Left kidney (tissue), 8 donors: ENCODE results near the gene EID3. TPM values are rescaled to one million over a fixed set of nuclear protein-coding genes. Genes with fewer than 3 reads are reported as not detected.
"Not testable (repeated sequence)": the region's sequence is repeated elsewhere in the genome, so short reads cannot be mapped to it uniquely, and the experiment has no call there.

Experiments
- DNase-seq: peaks from one replicate; pipeline ENCODE4 v3.0.0-alpha.2; 2013
- long read RNA-seq, 8 donors: transcript quantifications; one replicate each; lab custom pipeline, GENCODE V29; 2026
- polyA plus RNA-seq: library from polyadenylated mRNA; unstranded; fragments of 120-200 nt; gene quantifications from one replicate; pipeline ENCODE4 v1.2.1, GENCODE V29; 2013; ENCODE audit not compliant: insufficient read length

The EID3 gene
- polyA plus RNA-seq: 3.9 TPM
- long read RNA-seq, donor 1, partial matches to known transcripts: 0 of 4 reads
- long read RNA-seq, donor 1, other reads (novel, unspliced or antisense): 0 of 4 reads
- long read RNA-seq, donor 2, partial matches to known transcripts: 0 of 2 reads
- long read RNA-seq, donor 2, other reads (novel, unspliced or antisense): 0 of 2 reads
- long read RNA-seq, donor 3, partial matches to known transcripts: 0 of 4 reads
- long read RNA-seq, donor 3, other reads (novel, unspliced or antisense): 0 of 4 reads
- long read RNA-seq, donor 4, partial matches to known transcripts: 0 of 1 reads
- long read RNA-seq, donor 4, other reads (novel, unspliced or antisense): 0 of 1 reads
- long read RNA-seq, donor 5, transcript EID3-201 (1 exons, 1,467 nt): major isoform, 7 of 7 reads
- long read RNA-seq, donor 5, partial matches to known transcripts: 0 of 7 reads
- long read RNA-seq, donor 5, other reads (novel, unspliced or antisense): 0 of 7 reads
- long read RNA-seq, donor 6, partial matches to known transcripts: 0 of 2 reads
- long read RNA-seq, donor 6, other reads (novel, unspliced or antisense): 0 of 2 reads
- long read RNA-seq, donor 7, partial matches to known transcripts: 0 of 4 reads
- long read RNA-seq, donor 7, other reads (novel, unspliced or antisense): 0 of 4 reads
- long read RNA-seq, donor 8, partial matches to known transcripts: 0 of 1 reads
- long read RNA-seq, donor 8, other reads (novel, unspliced or antisense): 0 of 1 reads

DNA sequence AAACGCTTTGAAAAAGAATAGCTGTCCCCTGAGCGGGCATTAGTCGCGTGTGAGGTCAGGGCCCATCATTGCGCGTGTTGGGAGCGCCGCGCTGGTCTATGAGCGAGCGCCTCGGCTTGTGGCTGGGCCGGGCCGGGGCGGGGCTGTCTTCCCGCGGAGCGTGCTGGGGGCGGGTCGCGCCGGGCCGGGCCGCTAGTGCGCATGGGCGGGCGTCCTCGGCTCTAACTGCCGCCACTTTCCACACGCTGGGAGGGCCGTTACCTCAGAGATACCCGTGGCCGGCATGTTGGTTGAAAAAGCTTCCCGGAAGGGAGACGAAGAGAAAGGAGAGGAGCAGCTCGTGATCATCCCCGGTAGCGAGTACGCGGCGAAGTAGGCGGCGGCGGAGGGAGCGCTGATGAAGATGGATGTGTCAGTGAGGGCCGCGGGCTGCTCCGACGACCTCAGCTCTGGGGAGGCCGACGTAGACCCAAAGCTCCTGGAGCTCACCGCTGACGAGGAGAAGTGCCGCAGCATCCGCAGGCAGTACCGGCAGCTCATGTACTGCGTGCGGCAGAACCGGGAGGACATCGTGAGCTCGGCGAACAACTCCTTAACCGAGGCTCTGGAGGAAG, at the start of gene EID3:
TSS of gene EID3 (plus strand) at position 202 of the 614 bp plus-strand sequence. CDS start at position 398, 196 bp downstream.
- DNase-seq: peak; percentile 84

DNA sequence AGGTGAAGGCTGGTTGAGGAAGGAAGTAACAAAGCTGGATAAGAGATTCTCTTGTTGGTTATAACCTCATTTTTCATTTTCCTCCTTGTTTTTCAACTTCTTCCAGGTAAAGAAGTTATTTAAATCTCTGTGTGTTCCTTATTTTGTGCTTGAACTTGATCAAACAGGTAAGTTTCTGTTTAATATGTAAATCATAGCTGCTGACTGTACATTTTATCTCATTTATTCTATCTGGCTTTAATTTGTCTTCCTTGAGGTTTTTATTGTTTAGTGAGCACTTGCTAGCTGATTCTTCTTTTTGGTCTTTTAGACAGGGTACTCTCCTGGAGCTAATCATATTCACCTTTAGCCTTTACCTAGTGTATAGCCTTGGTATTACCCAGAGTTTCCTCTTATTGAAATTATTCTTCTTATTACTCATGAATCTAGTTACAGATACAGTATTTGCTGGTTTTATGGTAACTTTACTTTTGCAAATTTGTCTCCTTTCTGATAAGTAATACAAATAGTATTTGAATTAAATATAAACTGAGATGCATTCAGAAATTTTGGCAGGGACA, 45.5 kb upstream of the EID3 start:
- no peak for DNase-seq

DNA sequence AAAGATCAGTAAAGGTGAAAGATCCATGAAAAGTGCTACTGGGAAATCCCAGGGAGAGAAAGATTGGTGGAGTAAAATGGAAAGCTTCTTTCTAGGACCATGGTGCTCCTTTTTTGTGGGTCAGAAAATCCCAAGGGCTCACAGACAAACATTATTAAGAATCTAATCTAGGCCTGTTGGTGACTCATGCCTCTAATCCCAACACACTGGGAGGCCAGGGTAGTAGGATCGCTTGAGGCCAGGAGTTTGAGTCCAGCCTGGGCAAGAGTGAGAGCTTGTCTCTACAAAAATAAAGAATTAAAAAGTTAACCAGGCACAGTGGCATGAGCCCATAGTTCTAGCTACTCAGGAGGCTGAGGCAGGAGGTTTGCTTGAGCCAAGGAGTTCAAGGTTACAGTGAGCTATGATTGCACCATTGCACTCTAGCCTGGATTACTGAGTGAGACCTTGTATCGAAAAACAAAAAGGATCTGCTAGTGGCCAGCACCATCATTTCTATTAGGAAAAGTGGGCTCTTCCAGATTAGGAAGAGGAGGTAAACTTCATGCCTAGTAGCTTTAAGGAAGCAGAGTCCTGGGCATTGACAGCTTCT, 45.0 kb upstream of the EID3 start:
- no peak for DNase-seq

DNA sequence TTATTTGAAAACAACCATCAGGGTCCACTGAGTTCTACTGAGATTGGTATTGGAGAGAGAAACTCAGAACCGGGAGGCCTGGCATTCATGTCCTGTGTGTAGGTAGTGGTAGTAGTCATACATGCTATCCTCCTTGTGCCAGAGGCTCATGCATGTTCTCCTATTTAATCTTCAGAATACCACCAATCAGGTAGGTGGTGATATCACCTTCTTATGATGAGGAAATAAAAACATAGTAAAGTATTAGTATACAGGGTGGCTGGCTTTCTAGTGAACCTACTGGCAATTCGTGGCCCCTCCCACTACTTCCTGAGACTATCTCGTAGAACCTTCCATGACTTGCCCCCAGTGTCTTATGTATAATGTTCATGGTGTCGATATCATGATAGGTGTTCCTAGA, 40.5 kb upstream of the EID3 start:
- DNase-seq: no peak

DNA sequence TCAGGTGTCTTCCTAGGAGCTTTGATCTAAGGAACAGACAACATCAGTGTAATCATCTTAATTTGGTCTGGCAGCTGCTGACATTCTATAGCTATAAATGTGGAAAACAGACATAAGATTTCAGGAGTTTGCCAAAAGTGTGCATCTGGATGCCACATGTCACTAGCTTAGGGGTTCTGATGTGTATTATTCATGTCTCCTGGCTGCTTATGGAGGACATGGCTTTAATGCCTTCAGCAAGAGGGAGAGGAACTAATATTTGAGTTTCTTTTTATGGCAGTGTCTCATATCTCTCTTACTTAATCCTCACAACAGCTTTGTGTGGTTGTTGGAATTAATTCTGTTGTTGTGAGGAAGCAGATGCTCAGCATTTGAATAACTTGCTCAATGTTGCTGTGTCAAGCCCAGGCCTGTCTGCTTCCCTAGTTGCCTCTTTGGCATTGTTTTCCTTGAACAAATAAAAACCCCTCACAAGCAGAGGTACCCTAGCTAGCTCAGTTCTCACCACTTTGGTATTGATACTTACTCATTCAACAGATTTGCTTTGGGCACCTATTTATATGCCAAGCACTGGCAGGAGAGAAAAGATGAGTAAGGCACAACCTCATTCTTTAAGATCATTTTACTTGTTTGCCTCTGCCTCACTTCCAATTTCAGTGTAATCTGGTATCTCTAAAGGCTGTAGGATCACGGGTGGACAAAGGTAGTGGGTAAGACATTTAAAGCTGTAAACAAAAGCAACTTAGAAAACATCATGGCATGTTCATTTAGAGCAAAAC, 39.8 kb upstream of the EID3 start:
- DNase-seq: no peak

DNA sequence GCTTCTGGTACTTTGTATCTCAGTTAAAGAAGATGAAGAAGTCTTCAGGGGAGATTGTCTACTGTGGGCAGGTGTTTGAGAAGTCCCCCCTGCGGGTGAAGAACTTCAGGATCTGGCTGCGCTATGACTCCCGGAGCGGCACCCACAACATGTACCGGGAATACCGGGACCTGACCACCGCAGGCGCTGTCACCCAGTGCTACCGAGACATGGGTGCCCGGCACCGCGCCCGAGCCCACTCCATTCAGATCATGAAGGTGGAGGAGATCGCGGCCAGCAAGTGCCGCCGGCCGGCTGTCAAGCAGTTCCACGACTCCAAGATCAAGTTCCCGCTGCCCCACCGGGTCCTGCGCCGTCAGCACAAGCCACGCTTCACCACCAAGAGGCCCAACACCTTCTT, 38.1 kb upstream of the EID3 start:
- not testable (repeated sequence) for DNase-seq

DNA sequence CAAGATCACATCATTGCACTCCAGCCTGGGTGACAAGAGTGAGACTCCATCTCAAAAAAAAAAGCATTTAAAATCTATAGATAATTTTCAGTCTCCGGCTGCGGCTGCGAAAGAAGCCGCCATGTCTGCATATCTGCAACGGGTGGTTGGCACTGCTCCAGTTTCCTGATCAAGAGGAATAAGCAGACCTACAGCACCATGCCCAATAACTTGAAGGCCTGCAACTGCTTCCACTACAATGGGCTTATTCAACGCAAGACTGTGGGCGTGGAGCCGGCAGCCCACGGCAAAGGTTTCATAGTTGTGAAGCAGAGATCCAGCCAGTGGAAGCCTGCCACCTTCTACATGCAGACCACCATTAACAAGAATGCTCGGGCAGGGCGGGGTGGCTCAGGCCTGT, 30.6 kb upstream of the EID3 start:
- no peak for DNase-seq

DNA sequence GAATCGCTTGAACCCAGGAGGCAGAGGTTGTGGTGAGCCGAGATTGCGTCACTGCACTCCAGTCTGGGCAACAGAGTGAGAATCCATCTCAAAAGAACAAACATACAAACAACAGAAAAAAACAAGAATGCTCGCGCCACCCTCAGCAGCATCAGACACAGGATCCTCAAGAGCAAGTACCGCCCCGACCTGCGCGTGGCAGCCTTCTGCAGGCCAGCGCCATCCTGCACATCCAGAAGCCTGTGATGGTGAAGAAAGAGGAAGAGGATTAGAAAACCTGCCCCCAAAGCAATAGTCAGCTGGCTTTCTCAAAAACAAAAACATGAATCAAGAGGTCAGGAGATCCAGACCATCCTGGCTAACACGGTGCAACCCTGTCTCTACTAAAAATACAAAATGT, 30.0 kb upstream of the EID3 start:
- DNase-seq: no peak

DNA sequence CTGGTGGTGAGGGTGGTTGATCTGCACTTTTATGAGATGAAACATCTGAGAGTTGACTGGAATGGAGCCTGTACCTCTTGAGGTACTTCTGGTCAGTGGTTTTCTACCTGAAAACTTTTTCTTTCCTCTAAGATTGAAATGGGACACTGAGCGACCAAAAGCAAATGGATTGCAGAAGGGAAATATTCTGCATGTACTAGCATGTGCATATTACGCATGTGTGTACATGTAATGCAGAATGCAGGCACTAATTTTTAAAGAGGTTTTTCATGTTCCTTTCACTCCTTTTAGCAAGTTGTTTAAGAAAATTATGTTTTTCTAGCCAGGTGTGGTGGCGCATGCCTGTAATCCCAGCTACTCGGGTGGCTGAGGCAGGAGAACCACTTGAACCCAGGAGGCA, 28.7 kb upstream of the EID3 start:
- no peak for DNase-seq

DNA sequence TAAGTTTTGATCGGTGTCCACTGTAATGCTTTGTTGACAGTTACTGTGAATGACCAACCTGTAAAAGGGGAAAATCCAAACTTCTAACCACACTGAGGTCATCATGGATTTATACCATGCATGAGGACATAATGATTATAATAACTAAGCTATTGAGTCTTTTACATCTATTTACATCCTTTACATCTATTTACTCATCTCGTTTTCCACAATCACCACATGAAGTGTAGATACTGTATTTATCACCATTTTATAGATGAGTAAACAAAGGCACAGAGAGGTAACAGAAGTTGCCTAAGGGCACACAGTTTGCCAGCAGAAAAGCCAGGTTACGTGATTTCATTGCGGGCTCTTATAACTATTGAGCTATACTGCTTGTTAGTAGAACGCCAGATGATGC, 27.9 kb upstream of the EID3 start:
- no peak for DNase-seq

DNA sequence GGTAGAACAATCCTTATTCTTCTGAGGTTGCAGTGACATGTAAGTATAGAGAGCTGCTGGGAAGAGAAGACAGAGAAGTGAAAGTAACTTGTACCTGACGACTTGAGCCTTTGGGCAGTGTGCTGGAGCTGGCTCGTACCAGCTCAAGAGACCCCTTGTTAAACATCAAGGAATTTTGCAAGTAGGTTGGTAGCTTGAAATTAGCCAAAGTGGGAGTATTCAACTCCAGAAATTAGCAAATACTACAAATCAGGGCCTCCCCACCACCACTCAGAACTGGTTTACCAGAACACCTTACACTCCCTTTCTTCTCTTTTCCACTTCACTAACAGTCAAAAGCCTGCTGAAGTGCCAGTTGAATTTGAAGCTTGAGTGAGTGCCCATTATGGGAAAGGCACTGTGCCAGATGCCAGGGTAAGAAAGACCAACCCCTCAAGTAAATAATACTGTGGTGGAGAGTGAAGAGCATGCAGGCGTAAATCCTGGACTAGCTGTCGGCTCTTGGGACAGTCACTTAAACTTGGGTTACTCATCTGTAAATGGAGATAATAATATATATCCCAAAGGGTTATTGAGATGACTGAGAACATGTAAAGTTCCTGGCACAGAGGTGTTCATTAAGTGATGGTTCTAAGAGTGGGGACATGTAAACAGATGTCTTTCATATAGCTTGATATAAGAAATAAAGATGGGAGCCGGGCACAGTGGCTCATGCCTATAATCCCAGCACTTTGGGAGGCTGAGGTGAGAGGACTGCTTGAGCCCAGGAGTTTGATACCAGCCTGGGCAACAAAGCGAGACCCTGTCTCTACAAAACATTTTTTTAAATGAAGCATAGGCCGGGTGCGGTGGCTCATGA, 27.0 kb upstream of the EID3 start:
- peak; percentile 49 for DNase-seq

DNA sequence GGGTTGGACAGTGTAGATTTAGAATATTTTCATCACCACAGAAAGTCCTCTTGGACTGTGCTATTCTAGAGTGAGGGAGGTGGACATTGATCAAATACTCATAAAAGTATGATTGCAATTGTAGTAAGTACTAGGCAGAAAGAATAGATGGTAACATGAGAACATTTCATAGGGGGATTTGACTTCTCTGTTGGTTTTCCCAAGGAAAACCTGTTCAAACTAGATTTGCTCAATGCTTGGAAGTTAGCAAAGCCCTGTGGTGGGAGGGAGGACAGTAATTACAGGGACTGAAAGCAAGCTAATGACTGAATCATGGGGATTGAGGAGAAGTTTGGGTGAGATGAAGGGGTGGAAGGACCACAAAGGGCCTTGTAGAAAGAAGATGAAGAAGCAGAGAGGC, 24.4 kb upstream of the EID3 start:
- no peak for DNase-seq

DNA sequence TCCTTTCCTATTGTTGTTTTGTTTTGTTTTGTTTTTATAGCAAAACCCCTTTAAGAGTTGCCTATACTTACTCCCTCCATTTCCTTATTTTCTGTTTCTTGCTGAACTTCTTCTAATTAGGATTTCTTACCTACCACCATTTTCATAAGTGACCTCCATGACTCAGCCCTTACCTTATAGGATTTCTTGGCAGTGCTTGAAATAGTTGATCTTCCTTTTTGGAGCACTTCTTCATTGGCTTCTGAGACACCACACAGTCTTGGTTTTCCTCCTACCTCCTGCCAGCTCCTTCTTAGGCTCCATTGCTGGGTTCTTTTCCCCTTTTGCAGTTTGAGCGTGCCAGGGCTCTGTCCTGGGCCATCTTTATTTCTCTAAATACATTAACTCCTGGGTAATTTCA, 23.4 kb upstream of the EID3 start:
- no peak for DNase-seq

DNA sequence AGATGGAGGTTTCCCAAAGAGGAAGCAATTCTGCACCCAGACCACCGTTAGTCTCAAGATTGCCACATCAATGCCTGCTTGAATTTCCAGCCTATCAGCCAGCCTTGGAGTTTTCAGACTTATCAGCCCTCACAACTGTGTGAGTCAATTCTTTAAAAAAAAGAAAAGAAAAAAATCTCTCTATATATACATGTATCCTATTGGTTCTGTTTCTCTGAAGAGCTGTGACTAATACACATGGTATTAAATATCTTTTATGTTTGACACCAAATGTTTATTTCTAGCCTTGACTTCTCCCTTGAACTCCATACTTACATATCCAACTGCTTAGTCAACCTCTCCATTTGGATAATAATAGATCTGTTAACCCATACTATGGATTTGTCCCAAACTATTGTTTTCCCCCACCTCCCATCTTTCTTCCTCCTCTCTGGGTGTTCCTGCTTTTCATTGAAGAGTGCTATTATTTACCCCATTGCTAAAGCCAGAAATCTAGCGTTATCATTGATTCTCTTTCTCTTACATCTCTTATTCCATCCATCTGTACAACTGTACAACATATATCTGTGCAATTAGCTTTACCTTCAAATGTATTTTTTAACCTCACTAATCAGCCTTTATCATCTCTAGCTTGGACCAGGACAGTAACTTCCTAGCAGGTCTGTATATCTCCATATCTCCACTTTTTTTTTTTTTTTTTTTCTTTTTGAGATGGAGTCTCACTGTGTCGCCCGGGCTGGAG, 22.7 kb upstream of the EID3 start:
- DNase-seq: no peak

DNA sequence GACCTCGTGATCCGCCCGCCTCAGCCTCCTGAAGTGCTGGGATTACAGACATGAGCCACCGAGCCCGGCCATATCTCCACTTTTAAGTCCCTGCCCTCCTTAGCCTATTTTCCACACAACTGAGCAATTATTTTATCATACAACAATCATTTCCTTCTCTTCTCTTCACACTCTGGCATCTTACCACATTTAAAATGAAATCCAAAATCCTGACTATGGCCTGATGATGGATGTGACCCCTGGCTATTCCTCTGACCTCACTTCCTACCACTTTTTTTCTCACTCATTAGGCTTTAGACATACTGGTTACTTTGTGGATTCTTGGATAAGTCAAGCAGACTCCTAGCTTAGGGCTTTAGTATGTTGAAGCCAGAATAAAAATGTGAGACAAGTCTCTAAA, 21.9 kb upstream of the EID3 start:
- DNase-seq: no peak

DNA sequence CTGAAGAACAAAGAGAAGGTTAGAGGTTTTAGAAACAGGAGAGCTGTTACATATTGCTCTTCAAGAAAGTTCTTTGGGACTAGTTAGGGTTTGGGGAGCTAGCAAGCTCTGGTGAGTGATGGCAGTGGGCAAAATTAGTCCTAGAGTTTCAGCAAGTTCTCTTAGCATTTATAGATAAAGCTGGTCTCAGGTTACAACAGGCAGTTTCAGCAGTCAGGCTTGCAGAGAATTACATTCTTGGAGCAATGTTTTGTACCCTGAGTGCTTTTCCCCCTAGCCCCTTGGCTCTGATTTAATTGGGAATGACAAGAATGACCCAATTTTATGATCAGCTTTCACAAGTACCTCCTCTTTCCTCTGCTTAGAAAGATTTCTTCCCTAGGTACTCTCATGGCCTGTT, 21.4 kb upstream of the EID3 start:
- no peak for DNase-seq

DNA sequence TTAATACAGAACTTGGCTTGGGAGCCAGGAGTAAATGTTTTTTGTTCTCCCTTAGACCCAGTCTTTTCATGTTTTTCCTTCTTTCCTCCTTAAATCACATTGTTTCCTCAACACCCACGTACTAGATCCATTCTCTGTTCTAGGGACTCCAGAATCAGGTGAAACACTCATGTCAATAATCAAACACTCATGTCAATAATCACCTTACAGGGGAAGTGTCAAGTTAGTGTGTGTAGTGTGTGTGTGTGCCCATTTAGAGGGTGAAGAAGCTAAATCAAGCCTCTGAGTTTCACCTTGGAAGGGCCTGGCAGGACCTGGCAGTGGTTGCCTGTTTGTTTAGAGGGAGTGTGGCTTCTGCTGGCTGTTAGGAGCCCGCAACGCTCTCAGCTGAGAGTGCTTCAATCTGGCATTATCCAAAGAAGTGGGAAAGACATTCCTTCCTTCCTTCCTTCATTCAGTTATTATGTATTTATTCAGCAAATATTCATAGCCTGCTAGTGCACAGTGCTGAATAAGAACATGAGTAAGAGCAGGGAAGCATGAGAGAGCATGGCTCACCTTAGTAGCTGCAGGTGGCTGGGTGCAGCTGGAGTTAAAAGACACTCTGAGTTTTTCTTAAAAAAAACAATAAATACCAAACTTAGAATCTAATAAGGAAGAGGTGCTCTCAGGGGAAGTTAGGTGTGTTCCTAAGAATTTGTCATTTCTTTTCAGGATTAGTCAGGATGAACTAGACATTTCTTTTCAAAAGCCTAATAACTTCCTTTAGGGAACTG, 17.6 kb upstream of the EID3 start:
- no peak for DNase-seq

DNA sequence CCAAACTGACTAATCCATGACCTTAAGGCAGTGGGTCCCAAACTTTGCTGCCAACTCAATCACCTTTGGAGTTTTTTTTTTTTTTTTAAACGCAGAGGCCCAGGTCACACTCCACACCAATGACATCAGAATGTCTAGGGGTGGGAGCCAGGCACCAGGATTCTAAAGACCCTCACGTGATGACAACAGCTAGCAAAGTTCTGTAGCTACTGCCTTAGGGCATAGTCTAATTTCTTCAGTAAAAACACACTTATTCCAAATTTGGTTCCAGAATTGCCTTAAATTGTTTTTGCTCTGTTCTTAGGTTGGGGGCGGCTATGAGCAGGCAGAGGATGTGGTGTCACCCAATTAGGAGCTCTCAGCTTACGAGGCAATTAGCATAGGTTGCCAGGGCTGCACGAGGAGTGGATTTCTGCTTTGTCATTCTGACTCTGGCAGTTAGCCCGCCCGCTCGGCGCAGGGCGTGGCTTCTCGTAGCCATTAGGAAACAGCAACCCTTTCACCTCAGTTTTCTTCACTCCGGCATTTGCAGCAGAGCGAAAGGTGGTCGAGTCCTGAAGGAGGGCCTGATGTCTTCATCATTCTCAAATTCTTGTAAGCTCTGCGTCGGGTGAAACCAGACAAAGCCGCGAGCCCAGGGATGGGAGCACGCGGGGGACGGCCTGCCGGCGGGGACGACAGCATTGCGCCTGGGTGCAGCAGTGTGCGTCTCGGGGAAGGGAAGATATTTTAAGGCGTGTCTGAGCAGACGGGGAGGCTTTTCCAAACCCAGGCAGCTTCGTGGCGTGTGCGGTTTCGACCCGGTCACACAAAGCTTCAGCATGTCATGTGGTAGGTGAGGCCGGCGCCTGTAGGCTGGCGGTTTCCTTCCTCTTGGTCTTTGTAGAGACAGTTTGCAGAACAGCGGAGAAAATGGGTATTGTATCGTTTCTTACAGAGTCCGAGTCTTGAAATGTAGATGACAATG, 16.7 kb upstream of the EID3 start:
- peak; percentile 95 for DNase-seq
